ENCODE measurements around the gene GPR18.

Gene GPR18

GRCh38 chr13:99269627-99270241 is 11.6 kb upstream of the GPR18 start:
- Histone ChIP-seq H3K4ac (ENCODE audit: low read length) (no peak overlapping the region), H3K23ac (ENCODE audit: low read depth, low read length, poor library complexity) (no peak overlapping the region), H3K27ac (replicated peaks; ENCODE audit: low read length) (no peak overlapping the region), H3K9ac (ENCODE audit: low read depth, low read length, poor library complexity) (no peak overlapping the region), H2BK15ac (ENCODE audit: low read length) (no peak overlapping the region), H3K27me3 (ENCODE audit: control insufficient read depth in 3 of 3, insufficient read depth in 3 of 3, low read depth in 1 of 3, low read length in 3 of 3) (no peaks in the 10 kb centered on the region), H3K36me3 (replicated peaks in 1 of 2; ENCODE audit: control insufficient read depth in 2 of 2, insufficient read depth in 2 of 2, low read length in 2 of 2) (peaks cover 4 to 6% of the 10 kb centered on the region in 2 donors), H3K9me3 (replicated peaks in 1 of 2; ENCODE audit: control insufficient read depth in 2 of 2, insufficient read depth in 1 of 2, low read depth in 1 of 2, low read length in 2 of 2) (peaks cover 4 to 6% of the 10 kb centered on the region in 2 donors), H3K4me2 (ENCODE audit: insufficient read depth, low read length, poor library complexity, severe bottlenecking) (no peak overlapping the region), H2BK120ac (ENCODE audit: low read depth, low read length) (no peak overlapping the region), H2BK12ac (ENCODE audit: low read length) (no peak overlapping the region), H3K4me1 (ENCODE audit: control insufficient read depth in 2 of 2, insufficient read depth in 1 of 2, low read depth in 1 of 2, low read length in 2 of 2) (peaks cover 0 to 2% of the 10 kb centered on the region in 2 donors), H4K91ac (ENCODE audit: low read depth, low read length, poor library complexity) (no peak overlapping the region), H3K79me1 (ENCODE audit: low read depth, low read length) (peaks cover 3% of the 10 kb centered on the region), H2AK5ac (ENCODE audit: low read depth, low read length) (no peak overlapping the region), H3K4me3 (ENCODE audit: low read length in 2 of 2) (no peak overlapping the region), H2AFZ (ENCODE audit: low read length) (no peak overlapping the region), H3K14ac (ENCODE audit: low read length) (no peak overlapping the region), H4K8ac (ENCODE audit: low read depth, low read length) (no peak overlapping the region), H3K18ac (ENCODE audit: low read length) (no peak overlapping the region), H2BK5ac (ENCODE audit: low read length) (no peak overlapping the region)
- no peak for DNase-seq (ENCODE audit: low spot score)
- no CpG with 5 or more reads among the region's 3 CpGs for WGBS, 2 donors (ENCODE audit: extremely low coverage in 2 of 2, insufficient read length in 2 of 2, insufficient replicate concordance in 1 of 2)

GRCh38 chr13:99268822-99269221 is 10.6 kb upstream of the GPR18 start:
- Histone ChIP-seq H3K79me1 (ENCODE audit: low read depth, low read length) (peaks cover 3% of the 10 kb centered on the region), H4K91ac (ENCODE audit: low read depth, low read length, poor library complexity) (no peak overlapping the region), H3K9ac (ENCODE audit: low read depth, low read length, poor library complexity) (no peak overlapping the region), H2AFZ (ENCODE audit: low read length) (no peak overlapping the region), H3K27ac (replicated peaks; ENCODE audit: low read length) (no peak overlapping the region), H2BK12ac (ENCODE audit: low read length) (no peak overlapping the region), H2BK120ac (ENCODE audit: low read depth, low read length) (no peak overlapping the region), H2BK5ac (ENCODE audit: low read length) (no peak overlapping the region), H3K4me1 (ENCODE audit: control insufficient read depth in 2 of 2, insufficient read depth in 1 of 2, low read depth in 1 of 2, low read length in 2 of 2) (peaks cover 0 to 2% of the 10 kb centered on the region in 2 donors), H3K18ac (ENCODE audit: low read length) (no peak overlapping the region), H3K4me3 (ENCODE audit: low read length in 2 of 2) (no peak overlapping the region), H3K9me3 (replicated peaks in 1 of 2; ENCODE audit: control insufficient read depth in 2 of 2, insufficient read depth in 1 of 2, low read depth in 1 of 2, low read length in 2 of 2) (peaks cover 4 to 6% of the 10 kb centered on the region in 2 donors), H2BK15ac (ENCODE audit: low read length) (no peak overlapping the region), H3K4ac (ENCODE audit: low read length) (no peak overlapping the region), H3K23ac (ENCODE audit: low read depth, low read length, poor library complexity) (no peak overlapping the region), H3K14ac (ENCODE audit: low read length) (no peak overlapping the region), H3K36me3 (replicated peaks in 1 of 2; ENCODE audit: control insufficient read depth in 2 of 2, insufficient read depth in 2 of 2, low read length in 2 of 2) (peaks cover 4 to 8% of the 10 kb centered on the region in 2 donors), H3K4me2 (ENCODE audit: insufficient read depth, low read length, poor library complexity, severe bottlenecking) (no peak overlapping the region), H4K8ac (ENCODE audit: low read depth, low read length) (no peak overlapping the region), H2AK5ac (ENCODE audit: low read depth, low read length) (no peak overlapping the region), H3K27me3 (ENCODE audit: control insufficient read depth in 3 of 3, insufficient read depth in 3 of 3, low read depth in 1 of 3, low read length in 3 of 3) (no peaks in the 10 kb centered on the region)
- no peak for DNase-seq (ENCODE audit: low spot score)
- no CpG with 5 or more reads among the region's 3 CpGs for WGBS, 2 donors (ENCODE audit: extremely low coverage in 2 of 2, insufficient read length in 2 of 2, insufficient replicate concordance in 1 of 2)

GRCh38 chr13:99267927-99268326 is 9.7 kb upstream of the GPR18 start:
- H3K23ac ChIP-seq (ENCODE audit: low read depth, low read length, poor library complexity), result no peak overlapping the region
- H3K4me3 ChIP-seq (ENCODE audit: low read length in 2 of 2), result no peak overlapping the region
- H3K14ac ChIP-seq (ENCODE audit: low read length), result no peak overlapping the region
- no CpG with 5 or more reads among the region's 4 CpGs for WGBS, 2 donors (ENCODE audit: extremely low coverage in 2 of 2, insufficient read length in 2 of 2, insufficient replicate concordance in 1 of 2)
- no peak overlapping the region for H3K18ac ChIP-seq (ENCODE audit: low read length)
- peaks cover 4 to 6% of the 10 kb centered on the region in 2 donors for H3K9me3 ChIP-seq (replicated peaks in 1 of 2; ENCODE audit: control insufficient read depth in 2 of 2, insufficient read depth in 1 of 2, low read depth in 1 of 2, low read length in 2 of 2)
- H3K36me3 ChIP-seq (replicated peaks in 1 of 2; ENCODE audit: control insufficient read depth in 2 of 2, insufficient read depth in 2 of 2, low read length in 2 of 2), result peaks cover 7 to 8% of the 10 kb centered on the region in 2 donors
- H3K27ac ChIP-seq (replicated peaks; ENCODE audit: low read length), result no peak overlapping the region
- H3K4me1 ChIP-seq (ENCODE audit: control insufficient read depth in 2 of 2, insufficient read depth in 1 of 2, low read depth in 1 of 2, low read length in 2 of 2), result peaks cover 0 to 2% of the 10 kb centered on the region in 2 donors
- no peak overlapping the region for H2BK15ac ChIP-seq (ENCODE audit: low read length)
- H2BK5ac ChIP-seq (ENCODE audit: low read length), result no peak overlapping the region
- no peak overlapping the region for H4K8ac ChIP-seq (ENCODE audit: low read depth, low read length)
- no peak overlapping the region for H3K9ac ChIP-seq (ENCODE audit: low read depth, low read length, poor library complexity)
- H2AK5ac ChIP-seq (ENCODE audit: low read depth, low read length), result no peak overlapping the region
- no peak overlapping the region for H2AFZ ChIP-seq (ENCODE audit: low read length)
- H3K27me3 ChIP-seq (ENCODE audit: control insufficient read depth in 3 of 3, insufficient read depth in 3 of 3, low read depth in 1 of 3, low read length in 3 of 3), result no peaks in the 10 kb centered on the region
- no peak overlapping the region for H3K4me2 ChIP-seq (ENCODE audit: insufficient read depth, low read length, poor library complexity, severe bottlenecking)
- no peak overlapping the region for H3K4ac ChIP-seq (ENCODE audit: low read length)
- no peak overlapping the region for H2BK12ac ChIP-seq (ENCODE audit: low read length)
- no peak overlapping the region for H4K91ac ChIP-seq (ENCODE audit: low read depth, low read length, poor library complexity)
- H3K79me1 ChIP-seq (ENCODE audit: low read depth, low read length), result peaks cover 3% of the 10 kb centered on the region
- H2BK120ac ChIP-seq (ENCODE audit: low read depth, low read length), result no peak overlapping the region
- no peak for DNase-seq (ENCODE audit: low spot score)

- WGBS, 2 donors (ENCODE audit: extremely low coverage in 2 of 2, insufficient read length in 2 of 2, insufficient replicate concordance in 1 of 2), result no CpG with 5 or more reads among the region's 6 CpGs
- Histone ChIP-seq H3K36me3 (replicated peaks in 1 of 2; ENCODE audit: control insufficient read depth in 2 of 2, insufficient read depth in 2 of 2, low read length in 2 of 2) (peaks cover 6 to 9% of the 10 kb centered on the region in 2 donors), H2BK5ac (ENCODE audit: low read length) (no peak overlapping the region), H2BK15ac (ENCODE audit: low read length) (no peak overlapping the region), H3K4ac (ENCODE audit: low read length) (no peak overlapping the region), H3K27ac (replicated peaks; ENCODE audit: low read length) (no peak overlapping the region), H3K14ac (ENCODE audit: low read length) (no peak overlapping the region), H3K4me2 (ENCODE audit: insufficient read depth, low read length, poor library complexity, severe bottlenecking) (no peak overlapping the region), H2AK5ac (ENCODE audit: low read depth, low read length) (no peak overlapping the region), H3K79me1 (ENCODE audit: low read depth, low read length) (peaks cover 3% of the 10 kb centered on the region), H3K18ac (ENCODE audit: low read length) (no peak overlapping the region), H3K4me3 (ENCODE audit: low read length in 2 of 2) (no peak overlapping the region), H3K9me3 (replicated peaks in 1 of 2; ENCODE audit: control insufficient read depth in 2 of 2, insufficient read depth in 1 of 2, low read depth in 1 of 2, low read length in 2 of 2) (no peaks in the 10 kb centered on the region), H2BK12ac (ENCODE audit: low read length) (no peak overlapping the region), H4K8ac (ENCODE audit: low read depth, low read length) (no peak overlapping the region), H4K91ac (ENCODE audit: low read depth, low read length, poor library complexity) (no peak overlapping the region), H3K23ac (ENCODE audit: low read depth, low read length, poor library complexity) (no peak overlapping the region), H3K4me1 (ENCODE audit: control insufficient read depth in 2 of 2, insufficient read depth in 1 of 2, low read depth in 1 of 2, low read length in 2 of 2) (peaks cover 0 to 2% of the 10 kb centered on the region in 2 donors), H2AFZ (ENCODE audit: low read length) (no peak overlapping the region), H3K9ac (ENCODE audit: low read depth, low read length, poor library complexity) (no peak overlapping the region), H3K27me3 (ENCODE audit: control insufficient read depth in 3 of 3, insufficient read depth in 3 of 3, low read depth in 1 of 3, low read length in 3 of 3) (no peaks in the 10 kb centered on the region), H2BK120ac (ENCODE audit: low read depth, low read length) (no peak overlapping the region)
- DNase-seq (ENCODE audit: low spot score), result no peak
Observed at GRCh38 chr13:99266827-99267226, 8.6 kb upstream of the GPR18 start.

Data from neuronal stem cell (in vitro differentiated cells).